ENCODE measurements around the gene SPON2.

SPON2 gene

GRCh38 chr4:1172228-1172851 lies at the start of gene SPON2:
Gene SPON2 (minus strand): TSS chr4:1172583.
- DNase-seq = no peak

GRCh38 chr4:1221155-1221870 lies 48.9 kb upstream of the SPON2 start:
- no peak for DNase-seq

- DNase-seq = no peak
Measured at GRCh38 chr4:1220566-1220965, 48.2 kb upstream of the SPON2 start.

DNA sequence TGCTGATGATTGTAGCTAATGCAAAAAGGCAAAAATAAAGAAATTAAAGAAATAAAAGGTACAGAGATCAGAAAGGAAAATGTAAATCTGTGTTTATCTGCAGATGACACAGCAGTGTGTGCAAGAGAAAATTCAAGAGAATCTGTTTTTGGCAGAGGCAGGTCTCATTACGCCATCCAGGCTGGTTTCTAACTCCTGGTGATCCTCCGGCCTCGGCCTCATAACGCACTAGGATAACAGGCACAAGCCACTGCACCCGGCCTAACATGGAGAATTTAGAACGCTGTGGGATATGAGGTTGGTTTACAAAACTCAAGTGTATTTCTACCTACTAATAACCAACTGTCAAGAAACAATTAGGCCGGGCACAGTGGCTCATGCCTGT lies 47.2 kb upstream of the SPON2 start:
- no peak for DNase-seq

- no peak for DNase-seq
Measured at GRCh38 chr4:1218634-1219565, 46.5 kb upstream of the SPON2 start.

DNA sequence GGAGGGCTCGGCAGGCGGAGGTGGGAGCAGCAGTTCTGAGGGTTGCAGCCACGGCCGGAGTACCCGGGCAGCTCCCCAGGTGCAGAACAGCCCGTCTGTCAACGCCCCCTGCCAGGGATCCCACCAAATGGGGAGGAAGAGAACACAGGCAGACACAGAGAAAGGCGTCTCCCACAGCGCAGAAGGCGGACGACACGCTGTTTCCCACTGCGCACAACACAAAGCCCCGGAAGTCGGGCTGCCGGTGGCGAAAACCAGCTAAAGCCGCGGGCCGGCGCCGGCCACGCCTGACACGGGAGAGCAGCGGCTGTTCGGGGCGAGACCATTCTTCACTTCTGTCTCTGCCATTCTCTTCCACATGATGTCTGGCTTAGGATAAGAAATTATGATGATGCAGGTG lies 45.0 kb upstream of the SPON2 start:
- no peak for DNase-seq

DNA sequence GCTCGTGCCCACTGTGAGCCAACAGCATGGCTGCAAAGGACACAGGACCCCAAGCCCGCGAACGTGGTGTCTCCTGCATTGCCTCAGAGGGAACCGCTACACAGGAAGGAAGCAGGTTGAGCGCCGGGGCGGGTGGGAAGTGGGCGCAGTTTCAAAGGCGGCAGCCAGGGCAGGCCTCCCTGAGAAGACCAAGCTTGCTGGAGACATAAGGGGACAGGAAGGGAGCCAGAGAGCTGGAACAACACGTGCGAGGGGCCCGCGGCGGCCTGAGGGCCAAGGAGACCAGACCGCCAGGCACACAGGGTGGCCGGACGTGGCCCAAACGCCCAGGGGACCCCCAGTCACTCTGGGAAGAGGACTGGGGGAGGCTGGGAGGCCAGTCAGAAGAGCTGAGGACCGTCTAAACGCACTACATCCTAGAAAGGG lies 44.5 kb upstream of the SPON2 start:
- DNase-seq = no peak

- no peak for DNase-seq
Measured at GRCh38 chr4:1216076-1216614, 43.8 kb upstream of the SPON2 start.

DNA sequence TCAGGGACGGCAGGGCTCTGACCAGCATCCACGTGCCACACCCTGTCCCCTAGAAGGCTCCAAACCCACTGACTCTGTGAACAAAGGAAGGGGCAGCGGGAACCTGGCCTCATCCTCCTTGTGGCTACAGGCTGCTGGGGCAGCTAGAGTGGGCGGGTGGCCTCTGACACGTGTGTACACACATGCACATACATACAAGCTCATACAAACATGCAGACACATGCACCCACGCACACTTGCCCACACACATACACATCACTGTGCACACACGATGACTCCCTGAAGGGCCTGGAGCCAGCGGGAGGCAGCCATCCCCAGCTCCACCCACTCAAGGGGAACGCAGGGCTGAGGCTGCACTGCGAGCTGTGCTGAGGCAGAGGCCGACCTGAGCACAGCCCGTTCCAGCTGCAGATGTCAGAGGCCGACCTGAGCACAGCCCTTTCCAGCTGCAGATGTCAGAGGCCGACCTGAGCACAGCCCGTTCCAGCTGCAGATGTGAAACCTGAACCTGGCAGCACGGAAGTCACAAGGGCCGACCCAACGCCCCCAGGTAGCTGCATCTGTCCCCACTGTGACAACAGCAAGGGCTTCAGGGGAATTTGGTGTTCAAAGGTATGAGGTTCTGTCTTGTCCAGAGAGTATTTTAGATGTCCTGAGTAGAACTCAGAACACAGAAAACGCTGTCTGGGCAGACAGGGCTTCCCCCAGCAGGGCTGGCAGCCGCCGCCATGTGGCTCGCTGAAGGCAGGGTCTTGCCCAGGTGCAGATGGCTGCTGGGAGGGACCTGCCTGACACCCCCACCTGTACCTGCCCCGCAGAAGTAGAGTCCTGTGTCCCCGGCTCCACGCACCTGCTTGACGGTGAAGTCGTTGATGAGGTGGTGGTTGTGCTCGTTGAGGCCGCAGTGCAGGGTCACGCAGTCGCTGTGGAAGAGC lies 43.0 kb upstream of the SPON2 start:
- DNase-seq = no peak

- no peak for DNase-seq
Measured at GRCh38 chr4:1214101-1215095, 42.0 kb upstream of the SPON2 start.

DNA sequence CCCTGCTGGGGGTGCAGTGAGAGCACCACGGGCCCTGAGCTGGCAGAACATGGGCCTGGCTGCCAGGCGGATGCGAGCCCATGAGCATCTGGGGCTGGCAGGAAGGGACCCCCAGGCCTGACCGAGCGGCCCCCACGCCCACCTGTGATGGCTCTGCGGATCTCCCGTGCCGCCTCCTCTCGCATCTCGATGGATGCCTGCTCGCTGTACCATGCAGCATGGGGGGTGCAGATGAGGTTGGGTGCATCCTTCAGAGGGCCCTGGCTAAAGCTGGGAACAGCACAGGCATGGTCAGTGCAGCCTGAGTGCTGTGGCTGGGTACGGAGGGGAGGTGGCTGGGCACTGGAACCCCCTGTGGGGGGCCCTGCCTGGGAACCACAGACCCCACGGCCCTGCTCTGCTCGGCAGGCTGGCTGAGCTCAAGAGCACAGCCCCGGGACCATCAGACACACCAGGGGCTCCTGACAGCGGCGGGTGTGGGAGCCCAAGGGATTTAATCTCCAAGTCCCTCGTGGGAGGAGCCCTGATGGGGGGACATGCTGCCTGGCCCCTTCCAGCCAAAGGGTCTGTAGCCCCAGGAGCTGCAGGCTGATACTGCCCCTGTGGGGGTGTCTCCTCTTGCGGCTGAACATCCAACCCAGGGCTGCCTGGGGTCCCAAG lies 41.1 kb upstream of the SPON2 start:
- no peak for DNase-seq

GRCh38 chr4:1212546-1213335 lies 40.4 kb upstream of the SPON2 start:
- DNase-seq = no peak

GRCh38 chr4:1211891-1212545 lies 39.6 kb upstream of the SPON2 start:
- DNase-seq = no peak

GRCh38 chr4:1211371-1211770 lies 39.0 kb upstream of the SPON2 start:
- no peak for DNase-seq

DNA sequence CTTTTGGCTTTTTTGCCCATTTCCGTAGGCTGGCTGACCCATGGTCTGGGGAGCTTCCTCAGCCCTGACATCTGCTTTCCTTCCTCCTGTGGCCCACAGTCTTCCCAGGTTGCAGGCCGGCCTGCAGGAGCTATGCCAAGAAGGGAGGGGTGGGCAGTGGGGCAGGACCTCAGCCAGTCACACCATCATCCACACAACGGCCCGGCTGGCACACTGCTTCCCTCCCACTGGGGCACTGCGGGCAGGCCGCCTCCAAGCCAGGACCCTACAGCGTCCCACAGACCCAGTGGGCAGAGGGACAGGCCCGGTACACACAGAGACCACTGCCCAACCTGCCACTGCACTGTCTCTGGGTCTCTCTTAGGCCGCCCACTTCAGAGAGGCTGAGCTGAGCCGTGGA lies 38.6 kb upstream of the SPON2 start:
- DNase-seq = no peak

DNA sequence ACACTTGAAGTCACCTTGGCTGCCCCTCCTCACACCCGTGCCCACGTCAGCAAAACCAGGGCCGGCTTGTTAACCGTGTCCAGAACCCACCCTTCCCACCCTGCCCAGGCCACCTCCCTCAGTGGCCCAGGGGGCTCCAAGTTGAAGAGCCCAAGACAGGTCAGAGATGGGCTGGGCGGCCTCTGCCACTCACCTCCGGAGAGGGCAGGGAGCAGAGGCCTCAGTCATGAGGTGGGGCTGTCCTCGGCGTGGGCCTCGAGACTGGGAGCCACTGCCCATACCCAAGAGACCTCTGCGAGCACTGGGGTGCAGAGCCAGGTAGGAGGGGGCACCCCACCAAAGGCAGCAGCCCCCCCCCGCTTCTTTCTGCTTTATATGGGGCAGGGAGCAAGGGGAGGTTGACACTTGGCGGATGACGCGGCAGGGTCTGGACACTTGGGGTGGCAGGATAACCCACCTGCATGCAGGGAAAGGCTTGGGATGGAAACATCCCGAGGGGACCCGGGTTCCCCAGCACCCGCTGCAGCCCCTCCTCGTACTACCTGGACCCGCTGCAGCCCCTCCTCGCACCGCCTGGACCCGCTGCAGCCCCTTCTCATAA lies 38.0 kb upstream of the SPON2 start:
- DNase-seq = no peak

- no peak for DNase-seq
Measured at GRCh38 chr4:1209821-1210220, 37.4 kb upstream of the SPON2 start.

GRCh38 chr4:1208970-1209704 lies 36.8 kb upstream of the SPON2 start:
- no peak for DNase-seq

All from NCI-H1694 treated with DMSO at 0.1 percent for 48 hours (cell line).